Nucleus accumbens (tissue), 56 donors: Measurements from ENCODE around the gene ALB.

Source experiments
- DNase-seq, 56 donors: peaks; one replicate each; lab custom pipeline; 2025; lab: John Stamatoyannopoulos, UW

Gene ALB

DNA sequence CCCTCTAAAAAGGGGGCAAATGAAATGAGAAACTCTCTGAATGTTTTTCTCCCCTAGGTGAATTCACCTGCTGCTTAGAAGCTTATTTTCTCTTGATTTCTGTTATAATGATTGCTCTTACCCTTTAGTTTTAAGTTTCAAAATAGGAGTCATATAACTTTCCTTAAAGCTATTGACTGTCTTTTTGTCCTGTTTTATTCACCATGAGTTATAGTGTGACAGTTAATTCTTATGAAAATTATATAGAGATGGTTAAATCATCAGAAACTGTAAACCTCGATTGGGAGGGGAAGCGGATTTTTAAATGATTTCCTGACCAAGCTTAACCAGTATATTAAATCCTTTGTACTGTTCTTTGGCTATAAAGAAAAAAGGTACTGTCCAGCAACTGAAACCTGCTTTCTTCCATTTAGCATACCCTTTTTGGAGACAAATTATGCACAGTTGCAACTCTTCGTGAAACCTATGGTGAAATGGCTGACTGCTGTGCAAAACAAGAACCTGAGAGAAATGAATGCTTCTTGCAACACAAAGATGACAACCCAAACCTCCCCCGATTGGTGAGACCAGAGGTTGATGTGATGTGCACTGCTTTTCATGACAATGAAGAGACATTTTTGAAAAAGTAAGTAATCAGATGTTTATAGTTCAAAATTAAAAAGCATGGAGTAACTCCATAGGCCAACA, 4.2 kb downstream of the ALB start:
- DNase-seq: no peak

GRCh38 chr4:73409012-73409862, 5.2 kb downstream of the ALB start:
- no peak for DNase-seq

DNA sequence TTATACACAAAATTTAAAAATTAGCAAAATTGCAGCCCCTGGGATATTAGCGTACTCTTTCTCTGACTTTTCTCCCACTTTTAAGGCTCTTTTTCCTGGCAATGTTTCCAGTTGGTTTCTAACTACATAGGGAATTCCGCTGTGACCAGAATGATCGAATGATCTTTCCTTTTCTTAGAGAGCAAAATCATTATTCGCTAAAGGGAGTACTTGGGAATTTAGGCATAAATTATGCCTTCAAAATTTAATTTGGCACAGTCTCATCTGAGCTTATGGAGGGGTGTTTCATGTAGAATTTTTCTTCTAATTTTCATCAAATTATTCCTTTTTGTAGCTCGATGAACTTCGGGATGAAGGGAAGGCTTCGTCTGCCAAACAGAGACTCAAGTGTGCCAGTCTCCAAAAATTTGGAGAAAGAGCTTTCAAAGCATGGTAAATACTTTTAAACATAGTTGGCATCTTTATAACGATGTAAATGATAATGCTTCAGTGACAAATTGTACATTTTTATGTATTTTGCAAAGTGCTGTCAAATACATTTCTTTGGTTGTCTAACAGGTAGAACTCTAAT, 6.0 kb downstream of the ALB start:
- no peak for DNase-seq

DNA sequence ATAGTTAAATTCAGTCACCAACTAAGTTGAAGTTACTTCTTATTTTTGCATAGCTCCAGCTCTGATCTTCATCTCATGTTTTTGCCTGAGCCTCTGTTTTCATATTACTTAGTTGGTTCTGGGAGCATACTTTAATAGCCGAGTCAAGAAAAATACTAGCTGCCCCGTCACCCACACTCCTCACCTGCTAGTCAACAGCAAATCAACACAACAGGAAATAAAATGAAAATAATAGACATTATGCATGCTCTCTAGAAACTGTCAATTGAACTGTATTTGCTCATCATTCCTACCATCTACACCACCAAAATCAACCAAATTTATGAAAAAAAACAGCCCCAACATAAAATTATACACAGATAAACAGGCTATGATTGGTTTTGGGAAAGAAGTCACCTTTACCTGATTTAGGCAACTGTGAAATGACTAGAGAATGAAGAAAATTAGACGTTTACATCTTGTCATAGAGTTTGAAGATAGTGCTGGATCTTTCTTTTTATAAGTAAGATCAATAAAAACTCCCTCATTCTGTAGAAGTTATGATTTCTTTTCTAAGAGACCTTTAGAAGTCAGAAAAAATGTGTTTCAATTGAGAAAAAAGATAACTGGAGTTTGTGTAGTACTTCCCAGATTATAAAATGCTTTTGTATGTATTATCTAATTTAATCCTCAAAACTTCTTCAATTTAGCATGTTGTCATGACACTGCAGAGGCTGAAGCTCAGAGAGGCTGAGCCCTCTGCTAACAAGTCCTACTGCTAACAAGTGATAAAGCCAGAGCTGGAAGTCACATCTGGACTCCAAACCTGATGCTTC, 7.0 kb downstream of the ALB start:
- DNase-seq: no peak

GRCh38 chr4:73411731-73412414, 7.8 kb downstream of the ALB start:
- no peak for DNase-seq

DNA sequence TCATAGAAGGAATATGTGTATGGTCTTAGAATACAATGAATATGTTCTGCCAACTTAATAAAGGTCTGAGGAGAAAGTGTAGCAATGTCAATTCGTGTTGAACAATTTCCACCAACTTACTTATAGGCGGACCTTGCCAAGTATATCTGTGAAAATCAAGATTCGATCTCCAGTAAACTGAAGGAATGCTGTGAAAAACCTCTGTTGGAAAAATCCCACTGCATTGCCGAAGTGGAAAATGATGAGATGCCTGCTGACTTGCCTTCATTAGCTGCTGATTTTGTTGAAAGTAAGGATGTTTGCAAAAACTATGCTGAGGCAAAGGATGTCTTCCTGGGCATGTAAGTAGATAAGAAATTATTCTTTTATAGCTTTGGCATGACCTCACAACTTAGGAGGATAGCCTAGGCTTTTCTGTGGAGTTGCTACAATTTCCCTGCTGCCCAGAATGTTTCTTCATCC, 9.2 kb downstream of the ALB start:
- no peak for DNase-seq

DNA sequence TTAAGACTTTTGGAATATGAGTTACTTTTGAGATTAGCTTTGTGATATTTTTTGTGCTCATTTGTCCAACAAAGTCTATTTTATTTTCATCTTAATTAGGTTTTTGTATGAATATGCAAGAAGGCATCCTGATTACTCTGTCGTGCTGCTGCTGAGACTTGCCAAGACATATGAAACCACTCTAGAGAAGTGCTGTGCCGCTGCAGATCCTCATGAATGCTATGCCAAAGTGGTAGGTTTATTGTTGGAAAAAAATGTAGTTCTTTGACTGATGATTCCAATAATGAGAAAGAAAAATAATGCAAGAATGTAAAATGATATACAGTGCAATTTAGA, 10.8 kb downstream of the ALB start:
- no peak for DNase-seq

DNA sequence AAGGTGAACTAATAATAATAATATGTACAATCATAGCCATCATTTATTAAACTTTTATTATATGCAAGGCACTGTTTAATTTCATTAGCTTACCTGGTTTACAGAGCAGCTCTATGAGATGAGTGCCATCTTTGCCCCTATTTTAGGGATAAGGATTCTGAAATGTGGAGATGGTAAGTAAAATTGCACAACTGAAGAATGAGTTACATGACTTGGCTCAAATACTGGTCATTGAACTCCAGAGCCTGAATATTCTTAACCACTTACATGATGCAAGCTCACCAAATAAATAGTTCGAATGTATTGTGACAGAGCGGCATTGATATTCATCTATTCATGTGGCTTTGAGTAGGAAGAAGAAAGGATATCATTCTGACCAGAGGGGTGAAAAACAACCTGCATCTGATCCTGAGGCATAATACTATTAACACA, 11.7 kb downstream of the ALB start:
- DNase-seq: no peak

GRCh38 chr4:73416423-73417087, 12.5 kb downstream of the ALB start:
- no peak for DNase-seq

- no peak for DNase-seq
These were observed 13.3 kb downstream of the ALB start for GRCh38 chr4:73417342-73417741.

DNA sequence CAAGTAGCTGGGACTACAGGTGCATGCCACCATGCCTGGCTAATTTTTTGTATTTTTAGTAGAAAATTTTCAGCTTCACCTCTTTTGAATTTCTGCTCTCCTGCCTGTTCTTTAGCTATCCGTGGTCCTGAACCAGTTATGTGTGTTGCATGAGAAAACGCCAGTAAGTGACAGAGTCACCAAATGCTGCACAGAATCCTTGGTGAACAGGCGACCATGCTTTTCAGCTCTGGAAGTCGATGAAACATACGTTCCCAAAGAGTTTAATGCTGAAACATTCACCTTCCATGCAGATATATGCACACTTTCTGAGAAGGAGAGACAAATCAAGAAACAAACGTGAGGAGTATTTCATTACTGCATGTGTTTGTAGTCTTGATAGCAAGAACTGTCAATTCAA, 13.9 kb downstream of the ALB start:
- no peak for DNase-seq

DNA sequence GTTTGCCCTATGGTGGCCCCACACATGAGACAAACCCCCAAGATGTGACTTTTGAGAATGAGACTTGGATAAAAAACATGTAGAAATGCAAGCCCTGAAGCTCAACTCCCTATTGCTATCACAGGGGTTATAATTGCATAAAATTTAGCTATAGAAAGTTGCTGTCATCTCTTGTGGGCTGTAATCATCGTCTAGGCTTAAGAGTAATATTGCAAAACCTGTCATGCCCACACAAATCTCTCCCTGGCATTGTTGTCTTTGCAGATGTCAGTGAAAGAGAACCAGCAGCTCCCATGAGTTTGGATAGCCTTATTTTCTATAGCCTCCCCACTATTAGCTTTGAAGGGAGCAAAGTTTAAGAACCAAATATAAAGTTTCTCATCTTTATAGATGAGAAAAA, 14.6 kb downstream of the ALB start:
- DNase-seq: no peak

DNA sequence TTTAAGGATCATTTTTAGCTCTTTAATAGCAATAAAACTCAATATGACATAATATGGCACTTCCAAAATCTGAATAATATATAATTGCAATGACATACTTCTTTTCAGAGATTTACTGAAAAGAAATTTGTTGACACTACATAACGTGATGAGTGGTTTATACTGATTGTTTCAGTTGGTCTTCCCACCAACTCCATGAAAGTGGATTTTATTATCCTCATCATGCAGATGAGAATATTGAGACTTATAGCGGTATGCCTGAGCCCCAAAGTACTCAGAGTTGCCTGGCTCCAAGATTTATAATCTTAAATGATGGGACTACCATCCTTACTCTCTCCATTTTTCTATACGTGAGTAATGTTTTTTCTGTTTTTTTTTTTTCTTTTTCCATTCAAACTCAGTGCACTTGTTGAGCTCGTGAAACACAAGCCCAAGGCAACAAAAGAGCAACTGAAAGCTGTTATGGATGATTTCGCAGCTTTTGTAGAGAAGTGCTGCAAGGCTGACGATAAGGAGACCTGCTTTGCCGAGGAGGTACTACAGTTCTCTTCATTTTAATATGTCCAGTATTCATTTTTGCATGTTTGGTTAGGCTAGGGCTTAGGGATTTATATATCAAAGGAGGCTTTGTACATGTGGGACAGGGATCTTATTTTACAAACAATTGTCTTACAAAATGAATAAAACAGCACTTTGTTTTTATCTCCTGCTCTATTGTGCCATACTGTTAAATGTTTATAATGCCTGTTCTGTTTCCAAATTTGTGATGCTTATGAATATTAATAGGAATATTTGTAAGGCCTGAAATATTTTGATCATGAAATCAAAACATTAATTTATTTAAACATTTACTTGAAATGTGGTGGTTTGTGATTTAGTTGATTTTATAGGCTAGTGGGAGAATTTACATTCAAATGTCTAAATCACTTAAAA, 15.3 kb downstream of the ALB start:
- no peak for DNase-seq

DNA sequence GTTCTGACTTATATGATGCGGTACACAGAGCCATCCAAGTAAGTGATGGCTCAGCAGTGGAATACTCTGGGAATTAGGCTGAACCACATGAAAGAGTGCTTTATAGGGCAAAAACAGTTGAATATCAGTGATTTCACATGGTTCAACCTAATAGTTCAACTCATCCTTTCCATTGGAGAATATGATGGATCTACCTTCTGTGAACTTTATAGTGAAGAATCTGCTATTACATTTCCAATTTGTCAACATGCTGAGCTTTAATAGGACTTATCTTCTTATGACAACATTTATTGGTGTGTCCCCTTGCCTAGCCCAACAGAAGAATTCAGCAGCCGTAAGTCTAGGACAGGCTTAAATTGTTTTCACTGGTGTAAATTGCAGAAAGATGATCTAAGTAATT, 16.5 kb downstream of the ALB start:
- no peak for DNase-seq

DNA sequence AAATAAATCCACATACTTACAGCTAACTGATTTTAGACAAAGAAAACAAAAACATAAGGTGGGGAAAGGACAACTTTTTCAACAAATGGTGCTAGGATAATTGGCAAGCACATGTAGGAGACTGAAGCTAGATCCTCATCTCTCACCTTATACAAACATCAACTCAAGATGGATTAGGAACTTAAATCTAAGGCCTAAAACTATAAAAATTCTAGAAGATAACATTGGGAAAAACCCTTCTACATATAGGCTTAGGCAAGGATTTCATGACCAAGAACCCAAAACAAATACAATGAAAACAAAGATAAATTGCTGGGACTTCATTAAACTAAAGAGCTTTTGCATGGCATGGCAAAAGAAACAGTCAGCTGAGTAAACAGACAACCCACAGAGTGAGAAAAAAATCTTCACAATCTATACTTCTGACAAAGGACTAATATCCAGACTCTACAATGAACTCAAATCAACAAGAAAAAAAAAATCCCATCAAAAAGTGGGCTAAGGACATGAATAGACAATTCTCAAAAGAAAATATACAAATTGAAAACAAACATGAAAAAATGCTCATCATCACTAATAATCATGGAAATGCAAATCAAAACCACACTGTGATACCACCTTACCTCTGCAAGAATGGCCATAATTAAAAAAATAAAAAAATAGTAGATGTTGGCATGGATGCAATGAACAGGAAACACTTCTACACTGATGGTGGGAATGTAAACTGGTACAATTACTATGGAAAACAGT, 17.8 kb downstream of the ALB start:
- no peak for DNase-seq

GRCh38 chr4:73422458-73422752, 18.3 kb downstream of the ALB start:
- no peak for DNase-seq

DNA sequence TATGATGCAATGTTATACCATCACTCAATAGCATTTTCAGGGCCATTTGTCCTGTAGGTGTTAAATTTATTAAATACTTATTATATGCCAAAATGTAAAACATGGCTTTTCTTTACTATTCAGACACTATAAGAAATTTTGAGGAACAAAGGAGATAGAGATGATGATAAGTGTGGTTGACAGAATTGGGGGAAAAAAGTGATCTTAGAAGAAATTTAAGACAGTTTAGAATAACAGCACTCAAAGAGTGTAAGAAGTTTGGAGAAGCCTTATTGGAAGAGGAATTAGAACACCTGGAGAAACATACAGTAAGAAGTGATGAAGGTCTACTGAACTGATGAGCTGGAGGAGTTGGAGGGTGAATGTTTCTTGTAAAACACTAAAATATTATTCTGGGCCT, 19.1 kb downstream of the ALB start:
- DNase-seq: no peak

GRCh38 chr4:73426666-73427065, 22.6 kb downstream of the ALB start:
- DNase-seq: no peak
